Activated T-helper 17 cell treated with anti-CD3 and anti-CD28 coated beads, Interleukin-2, amount 50 U/mL, for 72 hours (primary cell): ENCODE results near the gene ADM2. TPM values are rescaled to one million over a fixed set of nuclear protein-coding genes. Genes with fewer than 3 reads are reported as not detected.
"Not testable (repeated sequence)": the region's sequence is repeated elsewhere in the genome, so short reads cannot be mapped to it uniquely, and the experiment has no call there.

Experiments
- ATAC-seq: fragments of 150-1000 bp; cut with Tn5 transposase; replicated peaks from 2 replicates; pipeline ENCODE4 v1.10.0; 2021; ENCODE audit warnings: mild to moderate bottlenecking, moderate library complexity
- H3K27ac Mint-ChIP-seq: one replicate; pipeline ENCODE4 v1.8.0; 2022; ENCODE audit warnings: mixed read lengths
- H3K27me3 Mint-ChIP-seq: one replicate; pipeline ENCODE4 v1.8.0; 2022; ENCODE audit warnings: mixed read lengths
- H3K36me3 Mint-ChIP-seq: one replicate; pipeline ENCODE4 v1.8.0; 2022; ENCODE audit warnings: low read depth, mild to moderate bottlenecking, mixed read lengths
- H3K4me1 Mint-ChIP-seq: one replicate; pipeline ENCODE4 v1.8.0; 2022; ENCODE audit warnings: mixed read lengths
- H3K4me3 Mint-ChIP-seq: one replicate; pipeline ENCODE4 v1.8.0; 2022; ENCODE audit warnings: mild to moderate bottlenecking, mixed read lengths
- H3K9me3 Mint-ChIP-seq: one replicate; pipeline ENCODE4 v1.8.0; 2022; ENCODE audit warnings: mixed read lengths
- total RNA-seq, 2 donors: library from RNA; stranded (reverse); gene quantifications; one replicate each; pipeline ENCODE4 v1.2.3, GENCODE V29; 2022

The ADM2 gene, protein sequence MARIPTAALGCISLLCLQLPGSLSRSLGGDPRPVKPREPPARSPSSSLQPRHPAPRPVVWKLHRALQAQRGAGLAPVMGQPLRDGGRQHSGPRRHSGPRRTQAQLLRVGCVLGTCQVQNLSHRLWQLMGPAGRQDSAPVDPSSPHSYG
- total RNA-seq, result 1 to 10 TPM; 1.3 to 3.7 TPM

DNA sequence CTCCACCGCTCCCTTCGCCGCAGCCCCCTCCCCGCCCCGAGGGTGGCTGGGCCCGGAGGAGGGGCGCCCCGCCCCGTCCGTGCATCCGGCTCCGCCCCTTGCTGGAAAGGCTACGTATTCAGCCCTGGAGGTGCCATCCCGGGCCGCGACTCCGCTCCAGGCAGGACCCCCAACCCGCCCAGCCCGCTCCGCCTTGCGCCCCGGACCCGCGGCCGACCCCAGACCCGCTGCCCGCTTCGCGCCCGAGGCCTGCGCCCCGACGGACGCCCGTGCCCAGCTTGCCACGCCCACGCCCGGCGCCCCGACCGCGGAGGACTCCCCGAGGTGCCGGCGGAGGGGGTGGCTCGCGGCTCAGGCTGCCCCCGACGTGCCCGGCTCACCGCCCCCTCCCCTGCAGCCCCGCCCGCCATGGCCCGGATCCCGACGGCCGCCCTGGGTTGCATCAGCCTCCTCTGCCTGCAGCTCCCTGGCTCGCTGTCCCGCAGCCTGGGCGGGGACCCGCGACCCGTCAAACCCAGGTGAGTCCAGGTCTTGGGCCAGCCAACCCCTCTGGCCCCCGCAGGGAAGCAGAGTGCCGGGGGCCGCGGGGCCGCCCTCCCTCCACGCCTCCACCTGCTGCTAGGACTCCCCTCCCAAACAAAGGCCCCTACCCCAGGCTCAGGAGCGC is at the start of gene ADM2:
Gene ADM2, plus strand, starts transcription at position 104 of the 667 bp plus-strand sequence. Its CDS starts 305 bp downstream, at position 409.
- no peak within 1 kb of the TSS for H3K27ac Mint-ChIP-seq
- H3K4me1 Mint-ChIP-seq, result no peaks in the 10 kb centered on the region
- peak within 1 kb of the TSS; percentile 71 for H3K4me3 Mint-ChIP-seq
- no peaks in the 10 kb centered on the region for H3K36me3 Mint-ChIP-seq
- ATAC-seq, result peak; percentile 94
- no peaks in the 10 kb centered on the region for H3K9me3 Mint-ChIP-seq
- H3K27me3 Mint-ChIP-seq, result no peaks in the 10 kb centered on the region

DNA sequence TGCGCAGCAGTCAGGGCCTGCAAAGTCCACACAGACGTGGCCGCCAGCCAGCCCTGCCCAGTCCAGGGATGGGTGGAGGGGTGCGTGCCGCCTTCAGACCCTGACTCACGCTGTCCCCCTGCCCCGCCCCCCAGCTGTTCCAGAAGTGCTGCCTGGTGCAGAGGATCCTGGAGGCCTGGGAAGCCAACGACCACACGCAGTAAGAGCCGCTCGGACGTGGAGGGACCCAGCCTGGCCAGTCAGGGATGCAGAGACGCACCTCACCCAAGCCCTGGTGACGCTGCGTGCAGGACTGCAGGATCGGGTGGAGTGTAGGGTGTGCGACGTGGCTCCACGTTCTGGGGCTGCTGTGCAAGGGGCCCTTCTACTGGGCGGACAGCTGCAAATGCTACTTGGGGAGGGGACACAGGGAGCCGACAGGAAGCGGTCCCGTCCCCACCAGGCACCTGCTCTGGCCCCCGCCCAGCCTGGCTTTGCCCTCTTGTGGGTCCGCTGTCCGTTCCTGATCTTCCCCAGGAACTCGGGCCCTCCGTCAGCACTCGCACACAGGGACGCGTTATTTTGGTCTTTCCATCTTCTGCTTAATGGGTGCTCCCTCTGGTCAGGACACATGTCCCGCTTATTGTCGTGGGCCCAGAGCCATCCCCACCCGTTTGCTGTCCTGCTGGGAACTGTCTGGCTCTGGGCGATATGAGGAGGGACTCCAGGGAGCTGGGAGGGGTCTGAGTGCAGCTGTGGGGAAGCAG is 49.0 kb upstream of the ADM2 start:
- ATAC-seq, result no peak
- H3K9me3 Mint-ChIP-seq, result no peaks in the 10 kb centered on the region
- no peak overlapping the region for H3K27ac Mint-ChIP-seq
- H3K36me3 Mint-ChIP-seq, result peaks cover 58% of the 10 kb centered on the region
- no peak overlapping the region for H3K4me3 Mint-ChIP-seq
- no peaks in the 10 kb centered on the region for H3K27me3 Mint-ChIP-seq
- H3K4me1 Mint-ChIP-seq, result no peaks in the 10 kb centered on the region

DNA sequence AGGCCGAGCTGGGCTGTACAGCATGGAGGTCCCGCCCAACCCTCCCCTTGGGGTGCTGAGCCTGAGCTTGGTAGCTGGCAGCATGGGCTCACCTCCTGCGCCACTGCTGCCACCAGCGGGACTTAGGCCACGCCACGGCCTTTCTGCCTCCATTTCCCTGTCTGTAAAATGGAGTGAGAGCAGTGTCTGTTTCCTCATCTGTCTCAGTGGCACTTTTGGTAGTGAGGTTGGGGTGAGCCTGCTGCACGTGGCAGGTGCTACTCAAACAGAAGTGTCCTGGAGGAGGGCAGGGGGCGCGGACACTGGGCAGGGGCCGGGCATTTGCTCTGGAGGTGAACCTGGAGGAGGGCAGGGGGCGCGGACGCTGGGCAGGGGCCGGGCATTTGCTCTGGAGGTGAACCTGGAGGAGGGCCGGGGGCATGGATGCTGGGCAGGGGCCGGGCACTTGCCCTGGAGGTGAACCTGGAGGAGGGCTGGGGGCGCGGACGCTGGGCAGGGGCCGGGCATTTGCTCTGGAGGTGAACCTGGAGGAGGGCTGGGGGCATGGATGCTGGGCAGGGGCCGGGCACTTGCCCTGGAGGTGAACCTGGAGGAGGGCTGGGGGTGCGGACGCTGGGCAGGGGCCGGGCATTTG is 48.3 kb upstream of the ADM2 start:
- H3K4me3 Mint-ChIP-seq, H3K4me1 Mint-ChIP-seq, H3K9me3 Mint-ChIP-seq, H3K27me3 Mint-ChIP-seq, ATAC-seq, H3K27ac Mint-ChIP-seq: not testable (repeated sequence)
- peaks cover 51% of the 10 kb centered on the region for H3K36me3 Mint-ChIP-seq

DNA sequence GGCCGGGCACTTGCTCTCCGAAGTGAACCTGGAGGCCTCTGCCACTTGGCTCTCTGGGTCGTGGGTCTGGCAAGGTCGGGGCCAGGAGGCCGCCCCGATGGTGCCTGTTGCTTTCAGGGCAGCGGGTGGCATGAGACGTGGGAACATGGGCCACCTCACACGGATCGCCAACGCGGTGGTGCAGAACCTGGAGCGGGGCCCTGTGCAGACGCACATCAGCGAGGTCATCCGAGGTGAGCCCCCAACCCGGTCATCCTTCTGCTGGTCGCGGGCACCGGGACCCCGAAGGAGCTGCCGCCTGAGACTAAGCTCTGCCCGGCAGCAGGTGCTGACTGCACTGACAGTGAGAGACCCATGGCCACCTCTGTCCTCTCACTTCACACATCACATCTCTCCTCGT is 46.5 kb upstream of the ADM2 start:
- Mint-ChIP-seq H3K36me3 (peaks cover 32% of the 10 kb centered on the region), H3K4me3 (no peak overlapping the region), H3K4me1 (no peaks in the 10 kb centered on the region), H3K27me3 (no peaks in the 10 kb centered on the region), H3K9me3 (no peaks in the 10 kb centered on the region), H3K27ac (peak overlapping the region; percentile 81)
- no peak for ATAC-seq

DNA sequence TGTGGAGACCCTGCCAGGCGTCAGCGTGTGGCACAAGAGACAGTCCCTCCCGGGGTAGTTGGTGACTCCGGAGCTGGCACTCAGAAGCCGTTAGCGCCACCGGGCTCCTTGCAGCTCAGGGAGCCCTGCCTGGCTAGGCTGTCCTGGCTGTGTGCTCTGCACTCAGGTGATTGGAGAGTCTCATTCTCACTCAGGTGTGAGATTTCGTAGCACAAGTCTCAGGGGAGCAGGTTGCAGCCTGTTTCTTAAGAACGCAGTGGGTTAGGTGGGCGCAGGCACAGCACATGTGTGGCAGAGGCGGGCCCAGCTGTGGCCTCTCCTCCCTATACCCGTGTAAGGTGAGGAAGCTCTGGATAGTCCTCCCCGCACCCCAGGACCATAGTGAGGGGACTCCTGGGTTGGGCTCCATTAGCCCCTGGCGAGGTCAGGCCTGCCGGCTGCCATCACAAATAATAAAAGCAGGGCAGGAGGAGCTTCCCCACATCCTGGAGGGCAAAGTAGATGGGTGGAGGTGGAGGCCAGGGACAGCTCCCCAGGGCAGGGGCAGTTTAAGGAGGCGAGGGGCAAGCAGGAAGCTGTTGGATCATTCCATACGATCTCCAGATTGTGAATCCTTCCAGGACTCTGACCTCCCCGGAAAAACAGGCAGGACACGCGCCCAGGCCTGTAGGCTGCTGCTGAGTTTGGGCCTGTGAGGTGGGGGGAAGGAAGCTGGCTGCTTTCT is 45.9 kb upstream of the ADM2 start:
- Mint-ChIP-seq H3K27me3 (no peaks in the 10 kb centered on the region), H3K4me1 (no peaks in the 10 kb centered on the region), H3K9me3 (no peaks in the 10 kb centered on the region), H3K36me3 (peaks cover 26% of the 10 kb centered on the region), H3K4me3 (no peak overlapping the region), H3K27ac (peak overlapping the region; percentile 81)
- ATAC-seq, result no peak

DNA sequence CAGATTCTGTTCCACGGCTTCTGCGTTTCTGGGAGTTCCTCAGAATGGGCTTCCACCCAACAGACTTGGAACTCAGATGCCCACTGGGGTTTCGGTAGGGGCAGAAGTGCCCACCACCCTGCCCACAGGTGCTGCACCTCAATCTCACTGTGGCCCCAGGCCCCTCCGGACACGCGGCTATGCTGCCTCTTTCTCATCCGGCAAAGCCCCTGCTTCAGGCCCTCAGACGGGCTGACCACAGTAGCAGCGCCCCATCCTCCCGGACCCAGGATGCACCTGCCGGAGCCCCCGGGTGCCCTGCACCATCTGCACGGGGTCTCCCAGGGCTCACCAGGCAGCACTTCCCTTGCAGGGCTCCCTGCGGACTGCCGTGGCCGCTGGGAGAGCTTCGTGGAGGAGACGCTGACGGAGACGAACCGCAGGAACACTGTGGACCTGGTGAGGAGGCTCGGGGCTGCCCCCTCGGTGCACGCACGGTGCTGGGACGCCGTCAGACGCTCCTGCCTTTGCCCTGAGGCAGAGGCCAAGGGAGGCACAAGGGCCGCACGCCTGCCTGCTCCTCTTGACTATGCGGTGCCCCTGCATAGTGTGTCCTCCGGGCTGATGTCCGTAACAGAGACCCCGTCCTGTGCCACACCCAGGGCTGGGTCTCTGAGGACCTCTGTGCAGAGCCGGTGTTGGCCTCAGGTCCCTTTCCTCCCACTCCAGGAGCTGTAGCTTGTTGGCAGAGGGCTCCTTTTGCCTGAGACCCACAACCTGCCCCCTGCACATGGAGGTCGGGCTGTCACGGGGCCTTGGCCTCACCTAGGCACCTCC is 45.1 kb upstream of the ADM2 start:
- no peak overlapping the region for H3K27ac Mint-ChIP-seq
- H3K27me3 Mint-ChIP-seq, result no peaks in the 10 kb centered on the region
- H3K4me3 Mint-ChIP-seq, result no peak overlapping the region
- H3K36me3 Mint-ChIP-seq, result peaks cover 19% of the 10 kb centered on the region
- no peaks in the 10 kb centered on the region for H3K4me1 Mint-ChIP-seq
- ATAC-seq, result no peak
- no peaks in the 10 kb centered on the region for H3K9me3 Mint-ChIP-seq

DNA sequence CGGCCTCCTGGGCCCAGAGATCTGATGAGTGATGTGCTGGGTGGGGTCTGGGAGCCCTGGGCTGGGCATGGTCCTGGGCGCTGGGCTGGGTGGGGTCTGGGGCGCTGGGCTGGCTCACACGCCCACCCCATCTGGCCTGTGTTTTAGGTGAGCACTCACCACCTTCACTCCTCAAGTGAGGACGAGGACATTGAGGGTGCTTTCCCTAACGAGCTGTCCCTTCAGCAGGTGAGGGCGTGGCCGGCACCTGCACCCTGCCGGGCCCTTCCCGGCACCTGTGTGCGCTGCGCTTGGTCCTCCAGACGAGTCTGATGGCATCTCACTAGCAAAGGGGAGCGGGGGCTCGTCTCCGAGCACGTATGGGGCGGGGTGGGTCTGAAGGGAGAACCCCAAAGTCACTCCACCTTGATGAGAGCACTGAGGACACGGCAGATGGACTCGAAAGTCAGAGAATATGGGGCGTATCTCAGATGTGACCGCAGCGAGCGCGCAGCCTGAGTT is 44.5 kb upstream of the ADM2 start:
- H3K4me3 Mint-ChIP-seq, result no peak overlapping the region
- H3K9me3 Mint-ChIP-seq, result no peaks in the 10 kb centered on the region
- ATAC-seq, result no peak
- H3K27ac Mint-ChIP-seq, result no peak overlapping the region
- no peaks in the 10 kb centered on the region for H3K4me1 Mint-ChIP-seq
- peaks cover 17% of the 10 kb centered on the region for H3K36me3 Mint-ChIP-seq
- no peaks in the 10 kb centered on the region for H3K27me3 Mint-ChIP-seq

DNA sequence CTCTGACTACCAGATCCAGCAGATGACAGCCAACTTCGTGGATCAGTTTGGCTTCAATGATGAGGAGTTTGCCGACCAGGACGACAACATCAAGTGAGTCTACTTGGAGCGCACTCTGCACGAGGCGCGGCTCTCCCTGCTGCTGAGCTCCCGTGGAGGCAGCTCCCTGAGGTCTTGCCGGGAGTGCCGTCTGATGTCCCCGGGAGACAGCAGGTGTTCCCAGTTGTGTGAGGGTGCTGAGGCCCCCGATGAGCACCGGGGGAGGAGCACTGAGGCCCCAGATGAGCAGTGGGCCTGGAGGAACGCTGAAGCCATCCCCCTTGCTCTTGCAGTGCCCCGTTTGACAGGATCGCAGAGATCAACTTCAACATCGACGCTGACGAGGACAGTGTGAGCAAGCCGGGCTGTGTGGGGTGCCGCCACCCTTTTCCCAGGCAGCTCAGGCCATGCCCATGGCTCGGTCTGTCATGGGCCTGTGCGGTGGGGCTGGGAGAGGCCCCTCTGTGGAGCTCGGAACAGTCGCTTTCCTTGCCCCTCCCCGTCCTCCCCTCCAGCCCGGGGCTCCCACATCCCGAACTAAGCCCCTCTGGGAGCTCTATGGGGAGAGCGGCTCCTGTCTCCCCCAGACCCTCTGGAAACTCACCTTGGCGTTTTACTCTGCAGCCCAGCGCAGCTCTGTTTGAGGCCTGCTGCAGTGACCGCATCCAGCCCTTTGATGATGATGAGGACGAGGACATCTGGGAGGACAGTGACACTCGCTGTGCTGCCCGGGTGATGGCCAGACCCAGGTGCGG is 43.6 kb upstream of the ADM2 start:
- Mint-ChIP-seq H3K9me3 (no peaks in the 10 kb centered on the region), H3K4me3 (no peak overlapping the region), H3K27me3 (no peaks in the 10 kb centered on the region), H3K36me3 (peaks cover 16% of the 10 kb centered on the region), H3K4me1 (no peaks in the 10 kb centered on the region), H3K27ac (no peak overlapping the region)
- no peak for ATAC-seq

DNA sequence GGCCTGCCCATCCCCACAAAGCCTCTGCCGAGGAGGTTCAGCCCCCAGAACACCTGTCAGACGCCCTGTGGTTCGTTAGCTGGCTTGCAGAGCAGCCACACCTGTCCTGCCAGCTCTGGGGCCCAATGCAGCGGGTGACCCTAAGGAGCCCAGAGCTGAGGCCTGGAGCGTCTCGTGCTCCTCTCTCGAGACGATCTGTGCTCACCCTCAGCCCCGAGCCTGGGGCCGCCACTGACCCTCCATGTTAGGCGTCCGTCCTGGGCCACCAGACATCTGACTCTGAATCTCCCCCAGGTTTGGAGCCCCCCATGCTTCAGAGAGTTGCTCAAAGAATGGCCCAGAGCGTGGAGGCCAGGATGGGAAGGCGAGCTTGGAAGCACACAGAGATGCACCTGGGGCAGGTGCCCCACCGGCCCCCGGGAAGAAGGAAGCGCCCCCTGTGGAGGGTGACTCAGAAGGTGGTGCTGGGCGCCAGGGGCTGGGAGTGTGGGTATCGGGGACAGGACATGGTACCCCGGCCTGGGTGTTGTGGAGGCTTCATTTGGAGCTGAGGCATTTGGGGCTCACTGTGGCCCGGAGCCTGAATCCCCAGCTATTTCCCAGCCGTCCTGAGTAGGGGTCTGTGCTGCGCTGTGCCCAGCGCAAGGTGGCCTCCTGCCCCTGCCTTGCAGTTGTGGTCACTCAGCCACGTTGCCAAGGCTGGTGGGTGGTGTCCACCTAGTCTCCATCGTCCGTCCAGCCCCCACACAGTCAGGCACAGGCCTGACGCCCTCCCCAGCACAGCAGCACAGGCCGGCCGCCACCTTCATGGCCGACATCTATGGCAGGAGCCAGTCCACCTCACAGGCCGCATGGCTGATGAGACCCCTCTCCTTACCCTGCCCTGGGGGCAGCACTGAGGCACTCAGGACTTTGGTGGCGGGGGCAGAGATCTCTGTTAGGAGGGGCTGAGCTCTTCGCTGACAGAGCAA is 42.8 kb upstream of the ADM2 start:
- H3K4me3 Mint-ChIP-seq, result no peak overlapping the region
- no peak overlapping the region for H3K27ac Mint-ChIP-seq
- H3K9me3 Mint-ChIP-seq, result no peaks in the 10 kb centered on the region
- H3K27me3 Mint-ChIP-seq, result no peaks in the 10 kb centered on the region
- H3K36me3 Mint-ChIP-seq, result peaks cover 21% of the 10 kb centered on the region
- no peaks in the 10 kb centered on the region for H3K4me1 Mint-ChIP-seq
- no peak for ATAC-seq

DNA sequence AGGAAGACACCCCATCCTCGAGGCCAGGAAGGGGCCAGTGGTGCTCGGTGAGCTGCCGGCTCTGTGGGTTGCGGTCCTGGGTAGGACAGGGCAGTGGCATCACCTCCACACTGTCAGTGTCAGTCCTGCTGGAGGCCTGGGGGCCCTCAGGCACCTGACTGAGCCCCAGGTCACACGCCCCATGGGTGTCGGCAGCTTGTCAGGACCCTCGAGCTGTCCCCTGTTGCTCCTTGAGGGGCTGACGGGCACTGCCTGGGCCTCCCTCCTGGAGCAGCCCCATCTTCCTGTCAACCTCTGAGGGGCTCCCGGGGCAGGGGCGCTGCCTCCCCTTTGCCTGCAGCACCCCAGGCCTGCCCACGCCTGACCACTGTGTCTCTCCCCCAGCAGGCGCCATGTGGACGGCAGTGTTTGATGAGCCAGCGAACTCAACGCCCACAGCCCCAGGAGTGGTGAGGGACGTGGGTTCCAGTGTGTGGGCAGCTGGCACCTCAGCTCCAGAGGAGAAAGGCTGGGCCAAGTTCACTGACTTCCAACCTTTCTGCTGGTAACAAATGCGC is 42.0 kb upstream of the ADM2 start:
- no peaks in the 10 kb centered on the region for H3K9me3 Mint-ChIP-seq
- no peak for ATAC-seq
- no peak overlapping the region for H3K4me3 Mint-ChIP-seq
- H3K27ac Mint-ChIP-seq, result no peak overlapping the region
- no peaks in the 10 kb centered on the region for H3K27me3 Mint-ChIP-seq
- H3K4me1 Mint-ChIP-seq, result no peaks in the 10 kb centered on the region
- peaks cover 21% of the 10 kb centered on the region for H3K36me3 Mint-ChIP-seq

DNA sequence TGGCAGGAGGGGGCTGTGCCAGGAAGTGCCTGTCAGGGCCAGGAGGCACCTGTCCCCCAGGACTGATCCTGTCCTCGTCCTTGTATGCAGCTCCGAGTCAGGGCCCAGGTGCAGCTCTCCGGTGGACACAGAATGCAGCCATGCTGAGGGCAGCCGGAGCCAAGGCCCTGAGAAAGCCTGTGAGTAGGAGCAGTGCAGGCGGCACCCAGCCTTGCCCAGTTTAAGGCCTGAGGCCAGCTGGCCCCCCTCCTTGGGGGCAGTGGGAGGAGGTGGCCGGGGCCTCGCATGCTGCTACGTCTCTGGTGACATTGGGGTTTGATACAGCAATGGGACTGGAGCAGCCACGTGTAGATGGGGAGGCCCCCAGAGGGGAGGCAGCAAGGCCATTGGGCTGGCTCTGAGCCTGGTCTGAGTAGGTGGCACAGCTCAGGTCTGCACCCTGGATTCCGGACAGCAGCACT is 41.4 kb upstream of the ADM2 start:
- no peak overlapping the region for H3K4me3 Mint-ChIP-seq
- peaks cover 20% of the 10 kb centered on the region for H3K36me3 Mint-ChIP-seq
- H3K9me3 Mint-ChIP-seq, result no peaks in the 10 kb centered on the region
- ATAC-seq, result no peak
- H3K4me1 Mint-ChIP-seq, result no peaks in the 10 kb centered on the region
- H3K27me3 Mint-ChIP-seq, result no peaks in the 10 kb centered on the region
- no peak overlapping the region for H3K27ac Mint-ChIP-seq
